Superior temporal gyrus (tissue), 1 donor: ENCODE data around the gene GDF10.

Source experiments
- DNase-seq: peaks from one replicate; pipeline ENCODE4 v3.0.0-alpha.2; 2016; ENCODE audit errors: extremely low spot score

Gene GDF10

DNA sequence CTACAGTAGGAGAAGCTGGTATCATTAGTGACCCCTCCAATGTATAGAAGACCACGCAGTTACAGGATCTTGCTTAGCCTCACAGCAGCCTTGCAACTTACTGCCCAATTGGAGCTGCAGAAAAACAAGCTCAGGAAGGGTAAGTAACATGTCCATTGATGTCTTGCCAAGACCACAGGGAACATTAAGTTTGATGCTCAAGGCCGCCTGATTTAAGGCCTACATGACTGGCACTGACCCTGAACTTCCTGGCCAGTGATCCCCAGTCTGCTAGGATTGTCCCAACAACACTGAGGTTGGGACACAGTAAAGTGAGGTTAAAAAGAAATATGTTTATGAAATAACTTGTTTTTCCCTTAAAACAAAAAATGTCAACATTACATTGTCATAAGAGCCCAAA, 15.4 kb downstream of the GDF10 start:
- no peak for DNase-seq

DNA sequence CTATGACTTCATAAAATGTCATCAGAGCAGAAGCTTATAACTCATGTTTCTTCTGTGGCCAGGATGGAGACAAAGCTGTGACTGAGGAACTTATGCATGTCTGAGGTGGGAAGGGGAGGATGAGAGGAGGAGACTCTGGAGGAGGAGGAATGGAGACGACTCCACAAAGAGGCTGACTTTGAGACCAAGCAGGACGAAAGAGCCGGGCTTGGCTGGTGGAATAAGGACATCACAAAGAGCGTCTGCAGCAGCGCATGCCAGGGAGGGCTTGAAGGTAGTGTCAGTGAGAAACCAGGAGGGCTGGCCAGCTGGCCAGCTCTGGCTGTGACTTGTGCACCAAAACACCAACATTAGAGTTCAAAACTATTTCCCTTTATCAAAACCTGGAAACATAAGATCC, 16.1 kb downstream of the GDF10 start:
- no peak for DNase-seq

DNA sequence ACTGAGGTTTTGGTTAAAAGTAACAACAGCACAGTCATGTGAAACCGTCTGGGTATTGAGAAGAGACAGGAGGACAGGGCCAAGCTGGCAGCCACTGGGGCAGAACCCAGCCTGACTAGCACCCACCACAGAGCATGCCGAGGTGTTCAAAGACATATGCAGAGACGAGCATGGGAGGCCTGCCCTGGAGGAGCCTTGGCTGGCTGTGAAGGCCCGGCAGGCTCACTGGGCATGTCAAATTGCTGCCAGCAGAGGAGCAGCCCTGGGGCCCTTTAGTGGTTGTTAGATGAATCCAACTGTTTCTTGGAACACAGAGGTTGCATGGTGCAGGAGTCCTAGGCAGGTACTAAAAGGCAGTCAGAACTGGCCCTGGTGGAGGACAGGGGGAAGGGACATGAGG, 17.3 kb downstream of the GDF10 start:
- no peak for DNase-seq

DNA sequence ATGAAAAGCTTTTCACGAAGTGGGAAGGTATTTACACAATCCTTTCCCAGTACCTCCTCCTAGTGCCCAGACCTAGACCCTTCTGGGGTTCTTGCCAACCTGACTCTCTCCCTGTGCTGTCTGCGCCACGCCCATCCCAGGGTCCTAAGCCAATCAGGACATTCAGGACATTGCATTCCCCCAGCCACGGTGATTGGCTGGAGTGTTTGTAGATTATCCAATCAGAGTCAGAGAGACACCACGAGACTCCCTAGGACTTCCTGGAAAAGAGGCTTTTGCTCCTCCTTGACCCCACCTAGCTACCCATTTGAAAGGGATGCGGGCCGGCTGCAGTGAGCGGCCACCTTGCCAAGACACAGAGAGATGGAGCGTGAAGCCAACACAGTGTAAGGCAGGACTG, 18.7 kb downstream of the GDF10 start:
- DNase-seq = no peak

DNA sequence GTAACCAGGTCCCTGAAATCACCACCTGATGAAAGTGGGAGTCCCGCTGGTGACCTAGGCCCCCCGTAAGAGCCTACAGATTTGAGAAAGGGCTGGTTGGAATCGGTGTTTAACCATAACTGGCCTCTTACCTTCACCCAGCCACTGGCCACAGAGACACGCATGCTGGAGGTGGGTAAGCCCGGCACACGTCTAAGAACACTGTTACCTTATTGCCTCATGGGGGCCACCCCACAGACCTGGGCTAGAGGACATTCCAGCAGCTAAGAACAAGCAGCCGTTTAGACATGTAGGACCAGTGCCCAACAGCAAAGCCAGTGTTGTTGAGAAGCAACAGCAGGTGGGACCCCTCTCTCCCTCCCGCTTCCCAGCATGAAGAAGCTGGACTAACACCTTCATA, 19.8 kb downstream of the GDF10 start:
- DNase-seq = no peak

DNA sequence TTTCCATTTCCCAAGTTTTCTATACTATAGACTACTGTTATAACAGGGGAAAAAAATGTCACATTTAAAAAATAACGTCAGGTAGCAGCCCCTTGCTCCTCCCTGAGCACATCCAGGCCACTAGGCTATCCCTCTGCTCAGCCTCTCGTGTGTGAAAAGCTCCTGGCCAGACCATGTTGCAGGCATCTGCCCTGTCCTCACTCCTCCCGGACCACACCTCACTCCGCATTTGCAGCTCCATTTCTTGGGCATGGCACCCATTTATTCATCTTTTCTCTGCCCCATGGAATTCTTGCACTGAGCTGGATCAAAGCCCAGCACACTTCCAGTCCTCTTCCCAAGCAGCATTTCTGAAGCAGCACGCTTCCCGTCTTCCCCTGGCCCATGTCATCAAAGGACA, 20.8 kb downstream of the GDF10 start:
- no peak for DNase-seq

DNA sequence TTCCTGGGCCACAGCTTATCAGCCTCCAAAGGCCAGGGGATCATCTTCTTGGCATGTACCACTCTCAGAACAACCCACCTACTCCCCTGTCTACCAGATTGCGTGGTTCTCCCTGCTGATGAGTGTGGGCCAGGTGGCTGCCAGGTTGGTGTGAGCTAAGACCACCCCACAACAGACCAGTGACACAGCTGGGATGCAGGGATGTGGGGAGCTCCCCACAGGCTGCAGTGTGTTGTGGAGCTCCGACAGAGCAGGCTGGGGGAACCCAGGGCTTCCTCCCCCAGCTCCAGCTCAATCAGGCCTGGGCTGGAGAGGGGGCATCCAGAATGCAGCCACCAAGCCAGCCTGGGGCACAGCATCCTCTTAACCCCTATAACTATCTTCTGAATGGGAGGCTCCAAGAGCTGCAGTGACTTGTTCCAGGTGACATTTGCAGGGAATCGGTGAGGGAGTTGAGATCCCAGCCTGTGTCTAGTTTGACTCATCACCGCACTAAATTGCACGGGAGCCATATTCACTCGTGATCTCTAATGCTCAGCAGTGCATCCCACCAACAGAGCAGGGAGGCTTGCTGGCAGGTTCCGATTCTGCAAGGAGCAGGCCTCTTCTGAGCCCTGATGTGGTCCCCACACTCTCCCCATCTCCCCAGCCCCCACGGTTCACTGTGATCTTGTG, 21.7 kb downstream of the GDF10 start:
- DNase-seq = no peak

DNA sequence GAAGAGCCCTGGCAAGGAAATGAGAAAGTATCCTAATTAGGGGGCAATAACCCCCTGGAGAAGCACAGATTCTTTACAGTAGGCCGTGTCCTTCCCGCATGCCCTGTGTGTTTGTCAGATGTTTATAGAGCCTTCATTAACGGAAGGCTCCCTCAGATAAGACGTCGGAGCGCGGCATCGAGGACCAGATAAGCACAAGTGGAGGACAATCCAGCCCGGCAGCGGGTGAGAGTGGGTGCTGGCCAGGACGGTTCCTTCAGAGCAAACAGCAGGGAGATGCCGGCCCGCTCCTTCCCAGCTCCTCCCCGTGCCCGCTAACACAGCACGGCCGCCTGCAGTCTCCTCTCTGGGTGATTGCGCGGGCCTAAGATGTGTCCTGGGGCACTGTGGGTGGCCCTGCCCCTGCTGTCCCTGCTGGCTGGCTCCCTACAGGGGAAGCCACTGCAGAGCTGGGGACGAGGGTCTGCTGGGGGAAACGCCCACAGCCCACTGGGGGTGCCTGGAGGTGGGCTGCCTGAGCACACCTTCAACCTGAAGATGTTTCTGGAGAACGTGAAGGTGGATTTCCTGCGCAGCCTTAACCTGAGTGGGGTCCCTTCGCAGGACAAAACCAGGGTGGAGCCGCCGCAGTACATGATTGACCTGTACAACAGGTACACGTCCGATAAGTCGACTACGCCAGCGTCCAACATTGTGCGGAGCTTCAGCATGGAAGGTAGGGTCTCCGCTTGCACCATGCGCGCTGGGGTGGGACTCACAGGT, 22.5 kb downstream of the GDF10 start, which contains the start of gene GDF2:
TSS of gene GDF2 (plus strand) at position 155 of the 762 bp plus-strand sequence. CDS start at position 370, 215 bp downstream.
- no peak for DNase-seq

DNA sequence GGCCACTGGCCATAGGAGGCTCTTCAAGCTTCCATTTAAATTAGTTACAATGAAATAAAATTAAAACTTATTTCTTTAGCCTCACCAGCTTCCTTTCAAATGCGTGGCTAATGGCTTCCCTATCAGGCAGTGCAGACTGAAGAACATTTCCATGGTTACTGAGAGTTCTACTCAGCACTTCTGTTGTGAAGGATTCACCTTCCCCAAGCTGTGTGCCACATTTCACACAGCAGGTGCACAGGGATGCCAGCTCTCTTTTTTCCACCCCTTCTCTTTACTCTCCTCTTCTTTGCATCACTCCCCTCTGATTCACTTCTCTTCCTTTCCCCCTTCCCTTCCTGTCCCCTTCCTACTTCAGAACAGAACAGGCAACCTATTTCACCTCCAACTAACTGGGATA, 23.1 kb downstream of the GDF10 start:
- DNase-seq = no peak

DNA sequence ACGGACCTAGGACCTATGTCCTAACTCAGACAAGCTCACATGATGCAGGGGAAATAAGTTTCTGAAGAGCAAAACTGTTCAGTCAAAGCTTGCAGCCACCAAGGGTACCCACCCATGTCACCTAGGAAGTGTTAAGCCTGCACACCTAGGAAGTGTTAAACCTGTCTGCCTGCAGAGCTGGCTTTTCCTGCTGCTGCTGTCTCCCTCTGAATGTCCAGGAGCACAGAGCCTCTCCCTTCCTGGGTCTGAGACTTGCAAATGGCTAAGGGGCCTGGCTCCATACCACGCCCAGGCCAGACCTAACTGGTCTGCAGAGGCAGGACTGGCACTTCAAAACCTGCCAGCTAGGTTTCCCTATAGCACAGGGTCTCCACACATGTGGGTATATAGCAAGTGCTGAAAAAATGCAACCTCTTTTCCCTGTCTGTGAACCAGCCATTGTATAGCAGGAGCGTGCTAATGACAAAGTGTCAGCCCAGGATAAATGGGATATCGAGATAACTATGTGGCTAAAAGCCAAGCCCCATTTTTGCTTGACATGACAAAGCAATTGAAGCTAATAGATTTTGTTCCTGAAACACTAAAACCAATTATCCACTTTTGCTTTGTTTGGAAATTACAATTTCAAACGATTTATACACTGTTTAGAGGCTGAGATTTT, 23.8 kb downstream of the GDF10 start:
- no peak for DNase-seq

DNA sequence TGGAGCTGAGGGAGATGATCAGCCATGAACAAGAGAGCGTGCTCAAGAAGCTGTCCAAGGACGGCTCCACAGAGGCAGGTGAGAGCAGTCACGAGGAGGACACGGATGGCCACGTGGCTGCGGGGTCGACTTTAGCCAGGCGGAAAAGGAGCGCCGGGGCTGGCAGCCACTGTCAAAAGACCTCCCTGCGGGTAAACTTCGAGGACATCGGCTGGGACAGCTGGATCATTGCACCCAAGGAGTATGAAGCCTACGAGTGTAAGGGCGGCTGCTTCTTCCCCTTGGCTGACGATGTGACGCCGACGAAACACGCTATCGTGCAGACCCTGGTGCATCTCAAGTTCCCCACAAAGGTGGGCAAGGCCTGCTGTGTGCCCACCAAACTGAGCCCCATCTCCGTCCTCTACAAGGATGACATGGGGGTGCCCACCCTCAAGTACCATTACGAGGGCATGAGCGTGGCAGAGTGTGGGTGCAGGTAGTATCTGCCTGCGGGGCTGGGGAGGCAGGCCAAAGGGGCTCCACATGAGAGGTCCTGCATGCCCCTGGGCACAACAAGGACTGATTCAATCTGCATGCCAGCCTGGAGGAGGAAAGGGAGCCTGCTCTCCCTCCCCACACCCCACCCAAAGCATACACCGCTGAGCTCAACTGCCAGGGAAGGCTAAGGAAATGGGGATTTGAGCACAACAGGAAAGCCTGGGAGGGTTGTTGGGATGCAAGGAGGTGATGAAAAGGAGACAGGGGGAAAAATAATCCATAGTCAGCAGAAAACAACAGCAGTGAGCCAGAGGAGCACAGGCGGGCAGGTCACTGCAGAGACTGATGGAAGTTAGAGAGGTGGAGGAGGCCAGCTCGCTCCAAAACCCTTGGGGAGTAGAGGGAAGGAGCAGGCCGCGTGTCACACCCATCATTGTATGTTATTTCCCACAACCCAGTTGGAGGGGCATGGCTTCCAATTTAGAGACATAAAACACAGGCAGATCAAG, 25.6 kb downstream of the GDF10 start:
- no peak for DNase-seq

DNA sequence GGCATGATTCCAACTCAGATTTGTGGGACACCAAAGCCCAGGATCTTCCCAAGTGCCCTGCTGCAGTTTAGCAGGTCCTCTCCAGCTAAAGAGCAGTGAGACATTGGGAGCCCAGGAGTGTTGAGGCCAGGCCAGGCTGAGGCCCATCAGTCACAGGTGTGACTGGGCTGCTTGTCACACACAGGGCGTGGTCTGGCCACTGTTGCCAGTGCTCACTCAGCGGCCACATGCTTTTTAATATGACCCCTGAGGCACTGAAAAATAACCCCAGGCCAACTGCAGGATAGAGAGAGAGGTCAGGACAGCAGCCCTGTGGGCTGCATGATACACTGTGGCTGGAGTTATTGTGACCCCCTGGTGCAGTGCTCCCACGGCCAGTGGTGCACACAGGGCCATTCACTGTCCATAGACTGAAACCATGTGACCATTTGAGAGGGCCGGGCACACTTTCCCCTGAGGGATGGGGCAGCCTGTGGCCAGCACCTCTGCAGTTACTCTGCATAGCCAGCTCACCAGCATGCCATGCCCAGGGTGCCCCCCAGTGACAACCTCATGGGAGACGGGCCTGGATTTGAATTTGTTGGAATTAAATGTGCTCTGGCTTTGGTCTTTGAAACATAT, 26.4 kb downstream of the GDF10 start:
- DNase-seq = no peak

DNA sequence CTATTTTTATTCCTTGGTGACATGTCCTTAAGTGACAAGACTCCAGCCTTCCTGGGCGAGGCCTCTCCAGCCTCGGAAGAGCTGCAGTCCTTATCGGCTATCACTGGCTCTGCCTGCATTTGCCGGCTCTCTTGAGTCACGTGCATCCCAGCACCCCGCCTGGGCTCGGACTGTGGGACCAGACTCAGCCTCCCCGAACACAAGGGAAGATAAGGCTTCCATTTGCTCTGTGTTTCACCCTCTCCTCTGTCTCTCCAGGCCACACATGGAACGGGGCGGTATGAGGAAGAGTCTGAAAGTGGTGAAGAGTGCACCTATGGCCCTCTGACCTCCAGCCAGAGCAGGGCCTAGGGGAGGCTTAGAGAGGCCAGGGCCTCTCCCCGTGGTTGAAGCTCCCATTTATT, 26.9 kb downstream of the GDF10 start:
- DNase-seq = no peak

DNA sequence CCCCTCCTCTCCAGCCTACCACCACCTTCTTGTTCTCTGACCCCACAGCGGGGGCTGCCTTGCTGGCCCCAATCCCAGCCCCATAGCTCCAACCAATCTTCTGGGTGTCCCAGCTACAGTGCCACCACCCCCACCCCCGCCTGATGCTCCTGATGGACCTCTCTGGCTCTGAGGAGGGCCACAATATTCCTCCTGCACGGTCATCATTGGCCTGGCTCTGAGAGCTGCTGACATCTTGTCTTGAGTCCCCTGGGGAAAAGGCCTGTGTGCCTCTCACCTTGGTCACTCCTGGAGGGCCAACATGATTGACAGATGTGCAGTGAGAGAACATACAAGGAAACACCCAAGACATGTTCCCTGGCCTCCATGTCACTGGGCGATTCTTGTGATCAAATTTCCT, 29.9 kb downstream of the GDF10 start:
- no peak for DNase-seq

DNA sequence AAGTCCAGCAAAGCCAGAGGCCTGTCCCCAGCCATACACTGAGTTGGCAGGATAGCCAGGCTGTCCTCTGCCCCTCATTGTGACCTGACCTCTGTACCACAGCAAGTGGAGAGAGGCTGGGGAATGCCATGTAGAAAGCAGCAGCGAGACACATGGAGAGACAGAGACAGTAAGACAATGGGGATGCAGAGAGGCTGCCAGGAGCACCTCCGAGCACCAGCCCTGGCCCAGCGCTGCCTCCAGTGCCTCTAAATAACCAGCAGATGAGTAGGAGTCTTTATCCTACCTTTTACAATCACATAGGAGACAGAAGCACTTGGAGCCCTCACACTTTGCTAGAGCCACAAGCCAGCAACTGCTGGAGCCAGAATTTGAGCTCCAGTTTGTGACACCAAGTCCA, 30.4 kb downstream of the GDF10 start:
- no peak for DNase-seq

DNA sequence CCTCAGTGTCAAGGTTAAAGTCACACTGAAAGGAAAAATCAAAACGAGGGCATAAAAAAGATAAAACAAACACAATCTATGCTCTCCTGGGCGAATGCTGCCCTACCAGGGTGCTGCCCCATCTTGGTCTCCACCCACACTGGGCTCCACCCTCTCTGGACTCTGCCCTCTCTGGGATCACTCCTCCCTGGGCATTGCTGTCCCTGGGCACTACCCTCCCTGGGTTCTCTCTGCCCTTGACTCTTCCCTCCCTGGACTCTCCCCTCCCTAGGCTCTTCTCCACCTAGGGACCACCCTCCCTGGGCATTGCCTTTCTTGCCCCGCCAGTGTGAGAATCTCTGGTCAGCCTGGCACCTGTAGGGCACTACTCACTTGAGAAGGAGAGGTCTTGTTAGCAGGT, 30.8 kb downstream of the GDF10 start:
- DNase-seq = no peak

DNA sequence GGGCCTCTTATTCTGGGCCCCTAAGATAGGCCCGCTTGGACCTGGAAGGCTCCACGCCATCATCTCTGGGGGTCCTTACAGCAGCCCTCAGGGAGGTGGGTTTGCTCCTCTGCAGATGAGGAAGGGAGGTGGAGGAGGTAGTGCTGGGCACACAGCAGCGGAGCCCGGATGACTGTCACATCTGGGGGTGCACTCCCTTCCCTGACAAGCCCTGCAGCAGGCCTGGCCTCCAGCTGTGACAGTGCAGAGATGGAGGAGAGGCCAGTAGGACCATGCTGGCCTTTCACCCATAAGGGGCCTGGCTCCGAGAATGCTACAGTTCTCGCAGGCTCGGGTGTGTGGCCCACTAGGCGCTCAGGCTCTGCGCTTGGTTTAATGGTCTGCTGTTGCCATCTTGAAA, 31.5 kb downstream of the GDF10 start:
- DNase-seq = no peak

DNA sequence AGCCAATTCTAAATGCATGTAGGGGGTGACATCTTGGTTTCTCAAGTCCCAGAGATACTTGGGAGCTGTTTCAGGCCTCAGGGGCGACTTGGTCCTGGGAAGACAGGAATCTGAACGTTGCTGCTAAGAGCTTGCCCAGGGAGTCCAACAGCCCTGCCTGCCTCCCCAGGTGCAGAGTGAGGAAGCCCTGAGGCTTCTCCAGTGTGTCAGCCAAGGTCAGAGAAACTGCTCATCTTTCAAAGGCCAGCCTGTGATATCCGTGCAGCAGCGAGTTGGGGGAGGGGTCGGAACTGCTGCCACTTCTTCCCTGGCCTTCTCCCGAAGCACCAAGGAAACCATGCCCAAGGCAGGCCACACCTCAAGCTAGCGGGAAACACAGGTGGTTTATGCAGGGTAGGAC, 32.0 kb downstream of the GDF10 start:
- DNase-seq = no peak

DNA sequence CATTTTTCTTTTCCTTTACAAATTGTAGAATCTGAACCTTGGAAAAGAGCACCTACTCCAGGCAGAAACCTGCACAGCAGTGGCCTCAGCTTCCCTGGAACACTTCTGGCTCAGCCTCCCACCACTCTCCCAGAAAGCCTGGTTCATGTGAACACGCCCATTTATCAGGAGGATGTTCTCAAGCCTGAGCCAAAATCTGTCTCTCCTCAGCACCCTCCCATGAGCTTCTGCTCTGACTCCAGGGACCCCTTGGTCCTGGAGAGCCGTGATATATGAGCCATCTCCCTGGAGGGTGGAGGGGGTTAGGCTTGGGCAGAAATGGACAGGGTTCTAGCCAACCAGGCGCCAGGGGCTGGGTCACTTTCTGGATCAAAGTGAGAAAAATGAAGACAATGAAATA, 32.4 kb downstream of the GDF10 start:
- no peak for DNase-seq

DNA sequence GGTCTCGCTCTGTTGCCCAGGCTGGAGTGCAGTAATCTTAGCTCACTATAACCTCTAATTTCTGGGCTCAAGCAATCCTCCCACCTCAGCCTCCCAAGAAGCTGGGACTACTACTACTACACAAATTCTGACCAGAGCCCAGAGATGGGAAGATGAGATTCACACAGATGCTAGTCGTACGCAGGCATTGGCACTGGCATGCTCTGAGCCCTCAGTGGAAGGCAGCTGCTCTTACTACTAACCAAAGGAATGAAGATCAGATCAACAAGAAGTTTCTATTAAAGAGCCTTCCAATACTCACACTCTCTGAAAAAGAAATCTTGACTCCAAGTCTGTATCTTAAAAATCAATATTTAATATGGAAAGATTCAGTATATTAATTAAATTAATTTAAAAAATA, 32.9 kb downstream of the GDF10 start:
- no peak for DNase-seq

DNA sequence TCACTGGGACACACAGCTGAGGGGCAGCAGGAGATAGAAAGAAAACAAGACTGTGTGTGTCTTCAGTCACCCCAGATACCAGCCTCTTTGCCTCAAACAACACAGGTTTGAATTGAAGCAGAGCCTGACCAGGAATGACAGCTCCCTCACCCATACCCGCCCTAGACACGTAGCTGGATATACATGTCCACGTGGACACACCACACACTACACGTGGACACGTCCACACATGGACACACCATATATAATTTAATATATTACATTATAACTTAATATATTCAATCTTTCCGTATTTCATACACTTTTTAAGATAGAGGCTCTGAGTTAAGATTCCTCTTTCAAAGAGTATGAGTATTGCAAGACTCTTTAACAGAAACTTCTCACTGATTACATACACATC, 33.5 kb downstream of the GDF10 start:
- no peak for DNase-seq
